NCI-H187 treated with DMSO at 0.1 percent for 48 hours (cell line): ENCODE measurements around the gene CHTF8.

Experiments used
- DNase-seq: peaks from one replicate; lab custom pipeline; 2025; lab: John Stamatoyannopoulos, UW

Gene CHTF8

DNA sequence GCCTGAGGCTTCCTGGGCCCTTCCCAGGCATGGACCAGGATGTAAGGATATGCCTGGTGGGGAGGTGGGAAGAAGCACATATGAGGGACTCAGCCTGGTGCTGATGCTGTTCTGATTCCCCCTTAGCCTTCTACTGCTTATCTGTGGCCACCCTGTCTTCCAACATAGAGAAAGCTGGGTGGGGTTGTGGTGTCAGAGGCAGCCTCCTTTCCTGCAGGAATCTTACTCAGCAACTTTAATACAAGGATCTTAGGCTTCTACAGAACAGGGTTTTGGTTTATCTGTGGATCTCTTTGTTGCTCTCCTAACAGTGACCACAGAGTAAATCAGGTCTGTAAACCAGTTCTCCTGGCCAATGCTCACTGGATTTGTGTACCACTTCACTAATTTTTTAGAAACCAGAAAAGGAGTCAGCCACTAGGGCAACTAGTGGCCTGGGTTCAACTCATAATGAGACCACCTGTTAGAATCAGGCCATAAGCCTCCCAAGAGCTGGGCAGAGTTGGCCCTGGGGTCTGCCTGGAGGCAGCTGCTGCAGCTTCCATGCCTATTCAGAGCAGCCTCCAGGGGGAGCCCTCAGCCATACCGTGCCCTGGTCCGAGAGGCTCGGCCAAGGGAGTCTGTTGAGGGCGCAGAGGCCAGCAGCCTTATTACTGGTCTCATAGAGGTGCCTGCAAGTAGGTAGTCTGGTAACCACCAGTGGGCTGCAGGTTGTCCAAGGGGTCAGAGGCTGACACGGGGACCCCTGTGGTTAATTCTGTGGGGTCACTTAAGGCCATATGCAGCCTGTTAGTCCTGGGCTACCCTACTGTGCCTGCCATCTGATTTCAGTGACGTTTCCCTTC is 19.9 kb downstream of the CHTF8 start:
- DNase-seq: no peak

DNA sequence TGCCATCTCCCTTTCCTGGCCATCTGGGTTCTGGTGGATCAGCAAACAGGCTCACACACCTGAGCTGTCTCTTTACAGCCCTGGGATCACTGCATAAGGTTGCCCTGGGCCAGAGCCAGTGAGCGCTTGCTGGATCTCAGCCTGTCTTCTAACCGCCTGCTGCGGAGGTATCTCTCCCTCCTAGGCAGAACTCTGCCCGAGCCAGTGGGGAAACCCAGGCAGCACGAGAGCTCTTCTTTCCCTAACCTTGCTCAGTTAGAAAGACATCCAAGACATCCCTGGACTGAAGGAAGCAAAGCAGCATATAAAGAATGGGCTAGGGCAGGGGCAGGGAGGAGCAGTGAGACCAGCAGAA is 20.5 kb downstream of the CHTF8 start:
- no peak for DNase-seq

- no peak for DNase-seq
Observed at GRCh38 chr16:69111216-69111875, 21.0 kb downstream of the CHTF8 start.

- DNase-seq: no peak
Observed at GRCh38 chr16:69110406-69110805, 22.0 kb downstream of the CHTF8 start.

- no peak for DNase-seq
Observed at GRCh38 chr16:69109486-69110270, 22.7 kb downstream of the CHTF8 start.

DNA sequence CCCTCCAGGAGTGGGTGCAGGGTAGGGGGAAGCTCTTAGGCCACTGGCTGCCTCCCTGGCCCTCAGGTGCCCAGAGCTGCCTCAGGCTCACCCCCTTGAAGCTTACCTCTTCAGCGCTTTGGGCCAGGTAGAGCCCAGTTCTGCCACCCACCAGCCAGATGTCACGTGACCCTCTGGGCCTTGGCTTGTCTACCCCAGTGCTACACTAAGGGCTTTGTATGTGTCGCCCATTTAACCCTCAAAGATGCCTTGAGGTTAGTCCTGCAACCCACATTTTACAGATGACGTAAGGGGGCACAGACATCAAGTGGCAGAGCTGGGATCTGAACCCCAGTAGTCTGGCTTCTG is 23.5 kb downstream of the CHTF8 start:
- DNase-seq: no peak

DNA sequence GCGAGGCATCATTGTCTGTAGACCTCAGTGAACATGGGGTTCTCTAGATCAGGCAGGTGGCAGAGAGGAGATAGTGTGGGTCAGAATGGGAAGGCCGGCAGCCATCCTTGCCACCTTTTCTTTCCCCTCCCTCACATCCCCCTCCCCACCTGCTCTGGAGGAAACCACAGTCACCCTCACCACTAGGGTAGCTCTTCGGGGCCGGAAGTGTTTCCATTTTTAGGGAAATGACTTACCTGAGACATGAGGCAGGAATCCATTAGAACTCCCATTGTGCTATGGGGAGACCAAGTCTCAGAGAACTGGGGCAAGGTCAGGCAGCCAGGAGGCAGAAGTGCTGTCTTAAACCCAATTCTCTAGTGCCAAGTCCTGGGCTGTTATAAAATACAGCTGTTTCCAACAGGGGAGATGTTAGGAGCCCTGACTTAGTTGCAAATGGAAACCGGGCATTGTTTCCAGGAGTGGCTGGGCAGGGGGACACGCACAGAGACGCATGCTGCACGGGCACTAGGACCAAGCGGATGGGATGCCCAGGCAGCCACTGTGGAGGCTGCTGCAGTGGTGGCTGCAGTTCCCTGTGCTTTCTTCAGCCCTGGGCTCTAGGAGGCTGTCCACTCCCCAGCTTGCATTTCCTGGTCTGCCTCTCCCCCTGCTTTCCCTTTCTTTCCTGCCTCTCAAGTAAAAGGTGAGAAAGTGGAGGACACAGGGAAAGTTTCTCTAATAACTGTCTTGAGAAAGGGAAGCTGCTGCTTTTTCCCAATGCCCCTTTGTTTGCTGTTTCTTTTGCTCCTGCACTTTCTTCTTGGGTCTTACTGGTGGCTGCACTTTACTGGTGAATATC is 24.1 kb downstream of the CHTF8 start:
- no peak for DNase-seq

DNA sequence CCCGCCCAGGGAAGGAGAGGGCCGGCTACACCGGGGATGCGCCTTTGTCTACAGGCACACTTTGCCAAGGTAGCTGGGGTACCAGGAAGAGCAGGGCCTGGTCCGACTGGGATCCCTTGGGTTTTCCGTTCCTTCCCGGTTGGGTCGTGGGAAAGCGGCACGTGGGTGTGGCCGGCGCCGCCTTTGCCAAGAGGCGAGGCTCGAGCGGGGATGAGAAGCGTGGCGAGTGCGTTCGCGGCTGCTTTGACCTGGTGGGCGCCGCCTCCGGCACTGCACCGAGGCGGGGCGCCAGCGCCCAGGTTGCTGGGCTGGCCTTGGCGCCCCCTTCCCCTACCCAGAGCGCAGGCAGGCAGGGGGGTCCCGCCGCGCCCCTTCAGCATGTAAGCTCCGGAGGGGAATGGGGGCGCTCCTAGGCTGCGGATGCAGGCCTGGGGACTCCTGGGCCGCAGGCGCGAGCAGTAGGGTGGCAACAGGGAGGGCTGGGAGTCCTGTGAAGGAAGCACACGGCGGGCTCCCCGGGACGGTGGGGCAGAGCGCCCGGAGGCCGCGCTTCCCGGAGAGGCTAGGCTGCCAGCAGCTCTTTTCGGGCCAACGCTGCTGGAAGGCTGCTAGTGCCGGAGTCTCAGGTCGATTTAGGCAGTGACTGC is 24.9 kb downstream of the CHTF8 start:
- no peak for DNase-seq

- DNase-seq: no peak
Observed at GRCh38 chr16:69106491-69107315, 25.7 kb downstream of the CHTF8 start.

DNA sequence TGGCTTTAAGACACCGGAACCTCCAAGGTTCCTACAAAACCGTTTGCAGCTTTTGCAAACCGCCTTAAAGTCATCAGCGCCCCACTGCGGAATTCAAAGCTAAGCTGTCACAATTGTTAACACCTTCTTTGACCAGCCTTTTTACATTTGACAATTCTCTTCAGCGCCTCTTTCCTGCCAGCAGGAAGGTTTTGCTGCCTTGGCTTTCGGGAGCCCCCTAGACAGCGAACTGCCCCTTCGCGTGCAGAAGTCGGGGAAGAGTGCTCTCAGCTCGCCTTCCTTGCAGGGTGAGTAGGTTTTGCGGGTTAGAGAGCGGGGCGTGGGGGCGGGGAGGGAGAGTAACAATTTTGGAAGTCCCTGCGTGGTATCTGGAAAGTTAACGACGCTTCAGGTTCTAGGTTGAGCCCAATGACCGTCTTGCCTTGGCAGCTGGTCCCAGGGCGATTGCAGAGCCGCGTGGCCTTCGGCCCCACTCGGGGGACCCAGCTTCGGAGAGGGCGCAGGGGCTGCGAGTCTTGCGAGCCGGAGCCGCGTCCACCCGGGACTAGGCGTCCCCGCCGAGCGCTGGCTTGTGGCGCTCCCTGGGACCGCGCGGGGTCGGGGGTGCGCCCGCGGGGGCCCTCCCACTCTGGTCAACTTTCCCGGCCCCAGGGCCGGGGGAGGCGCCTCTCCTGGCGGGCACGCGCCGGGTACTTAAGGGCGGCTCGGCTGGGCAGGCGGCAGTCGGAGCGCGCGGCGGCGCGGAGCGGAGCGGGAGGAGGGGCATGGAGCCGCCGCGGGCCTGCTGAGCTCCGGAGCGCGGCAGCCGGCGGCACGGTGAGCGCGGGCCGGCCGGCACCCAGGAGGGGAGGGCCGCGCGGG is 26.7 kb downstream of the CHTF8 start, which contains the start of gene HAS3:
Gene HAS3, plus strand, starts transcription at position 153 of the 861 bp plus-strand sequence. CDS start 3,743 bp downstream, outside the sequence.
- no peak for DNase-seq

DNA sequence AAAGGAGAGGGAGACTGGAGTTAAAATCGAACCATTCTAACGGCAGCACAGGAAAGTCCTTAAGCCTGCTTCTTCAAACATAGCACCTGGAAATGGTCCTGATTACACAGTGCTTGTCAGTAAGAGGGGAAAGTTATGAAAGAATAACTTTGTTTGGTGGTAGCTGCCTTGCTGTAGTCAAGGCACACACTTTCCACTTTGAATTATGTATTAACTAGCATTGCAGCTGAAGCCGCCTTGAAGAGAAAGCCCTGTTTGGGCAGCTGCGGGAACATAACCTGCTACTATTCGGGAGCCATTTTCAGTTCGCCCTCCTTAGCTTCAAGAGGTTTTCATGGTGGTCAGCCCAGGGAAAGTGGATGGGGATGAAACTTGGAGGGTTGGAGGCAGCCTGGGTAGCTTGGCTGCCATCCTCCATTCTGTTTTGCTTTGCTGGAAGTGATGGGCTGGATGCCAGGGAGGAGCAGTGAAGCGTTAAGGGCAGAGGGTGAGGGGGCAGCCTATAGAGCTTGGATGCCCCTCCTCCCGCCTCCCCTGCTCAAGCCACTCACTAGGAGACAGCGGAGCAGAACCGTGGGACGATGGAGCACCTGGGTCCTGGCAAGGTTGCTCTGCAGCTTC is 32.2 kb downstream of the CHTF8 start:
- peak; percentile 7 for DNase-seq

DNA sequence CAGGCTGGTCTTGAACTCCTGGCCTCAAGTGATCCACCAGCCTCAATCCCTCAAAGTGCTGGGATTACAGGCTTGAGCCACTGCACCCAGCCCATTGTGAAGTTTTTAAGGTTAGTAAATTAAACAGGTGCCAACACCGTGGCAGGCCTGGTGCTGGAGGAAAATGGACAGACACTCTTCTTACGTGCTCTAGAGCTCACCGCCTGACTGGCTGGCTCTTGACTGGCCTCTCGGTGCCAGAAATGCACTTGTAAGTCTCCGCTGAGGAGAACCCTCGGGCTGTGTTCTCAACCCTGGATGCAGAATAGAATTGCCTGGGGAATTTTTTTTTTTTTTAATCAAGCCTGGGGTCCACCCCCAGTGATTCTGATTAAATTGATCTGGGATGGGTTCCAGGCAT is 37.2 kb downstream of the CHTF8 start:
- DNase-seq: no peak

DNA sequence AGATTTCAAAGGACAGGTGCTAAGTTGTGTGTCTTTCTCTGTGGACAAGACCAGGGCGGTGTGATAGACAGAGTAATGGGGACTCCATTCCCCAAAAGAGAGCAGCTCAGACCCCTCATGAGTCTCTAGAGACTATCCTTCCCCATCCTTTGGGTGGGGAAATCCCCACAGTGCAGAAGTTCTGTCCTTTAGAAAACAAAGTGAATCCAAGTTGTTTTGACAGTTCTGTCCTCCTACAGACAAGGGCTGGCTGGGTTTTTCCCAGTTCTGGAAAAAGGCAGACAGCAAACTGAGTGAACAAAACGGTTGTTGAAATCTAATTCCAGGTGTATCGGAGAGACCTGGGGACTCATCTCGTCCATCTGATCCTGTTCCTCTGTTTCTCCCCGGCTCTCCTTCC is 37.9 kb downstream of the CHTF8 start:
- DNase-seq: no peak

GRCh38 chr16:69093974-69094373 is 38.4 kb downstream of the CHTF8 start:
- DNase-seq: peak; percentile 72

- peak; percentile 3 for DNase-seq
Observed at GRCh38 chr16:69089091-69089910, 43.1 kb downstream of the CHTF8 start.

DNA sequence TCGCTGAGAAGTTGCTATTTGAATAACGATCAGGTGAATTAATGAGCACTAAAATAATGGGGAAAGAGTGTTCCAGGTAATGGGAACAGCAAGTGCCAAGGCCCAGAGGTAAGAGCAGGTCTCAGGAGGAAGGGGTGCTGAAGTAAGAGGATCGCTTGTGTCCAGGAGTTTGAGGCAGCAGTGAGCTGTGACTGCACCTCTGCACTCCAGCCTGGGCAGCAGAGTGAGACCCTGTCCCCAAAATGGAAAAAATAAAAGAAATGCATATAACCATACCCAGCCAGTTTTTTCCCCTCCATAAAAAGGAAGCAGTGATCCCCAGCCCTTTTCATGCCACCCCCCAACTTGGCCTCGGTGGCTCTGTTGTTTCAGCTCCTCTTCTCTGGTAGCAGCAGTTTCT is 43.7 kb downstream of the CHTF8 start:
- DNase-seq: no peak

DNA sequence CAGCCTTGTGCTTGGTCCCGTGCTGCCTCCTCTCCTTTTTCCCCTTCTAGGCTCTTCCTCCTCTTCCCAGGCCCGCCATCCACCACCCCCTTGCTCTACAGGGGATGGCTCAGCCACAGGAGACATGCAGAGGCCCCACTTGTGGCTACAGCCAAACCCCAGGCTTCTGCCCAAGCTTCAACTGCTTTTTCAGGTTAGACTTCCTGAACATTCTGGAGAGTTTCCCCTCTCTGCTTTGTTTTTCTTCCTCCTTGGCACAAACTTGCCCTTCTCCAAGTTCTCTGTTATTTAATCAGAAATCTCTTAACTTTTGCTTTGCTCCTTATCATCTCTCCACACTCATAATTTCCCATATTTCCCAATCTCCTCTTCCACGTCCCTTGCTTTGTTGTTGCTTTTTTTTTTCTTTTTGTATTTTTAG is 45.2 kb downstream of the CHTF8 start:
- no peak for DNase-seq

DNA sequence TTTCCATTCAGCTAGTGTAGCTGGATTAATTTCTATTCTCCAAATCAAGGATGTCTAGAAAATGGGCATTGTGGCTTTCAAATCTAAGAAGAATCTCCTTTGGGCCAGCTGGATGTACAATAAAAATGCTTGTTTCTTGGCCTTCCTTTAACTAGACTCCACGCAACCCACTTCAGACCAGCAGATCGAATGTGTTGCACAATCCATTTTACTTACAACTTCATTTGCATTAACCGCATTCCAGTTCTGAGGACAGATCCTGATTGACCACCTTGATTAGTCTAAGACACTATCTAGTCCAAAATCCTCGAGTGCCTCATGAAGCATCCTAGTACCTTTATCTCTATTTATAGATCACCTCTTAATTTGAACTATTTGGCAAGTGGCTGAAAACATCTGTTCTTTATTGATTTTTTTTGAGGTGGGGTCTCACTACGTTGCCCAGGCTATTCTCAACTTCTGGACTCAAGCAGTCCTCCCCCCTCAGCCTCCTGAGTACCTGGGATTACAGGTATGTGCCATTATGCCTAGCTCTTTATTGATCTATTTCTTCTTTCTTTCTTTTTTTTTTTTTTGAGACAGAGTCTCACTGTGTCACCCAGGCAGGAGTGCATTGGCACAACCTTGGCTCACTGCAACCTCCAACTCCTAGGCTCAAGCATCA is 47.2 kb downstream of the CHTF8 start:
- no peak for DNase-seq
